NCI-H446 treated with DMSO at 0.1 percent for 48 hours (cell line): ENCODE measurements around the gene COMMD4.
"Not testable (repeated sequence)": the region's sequence is repeated elsewhere in the genome, so short reads cannot be mapped to it uniquely, and the experiment has no call there.

Source experiments
- DNase-seq: peaks from one replicate; lab custom pipeline; 2025; lab: John Stamatoyannopoulos, UW

Gene COMMD4

GRCh38 chr15:75380773-75381172, 44.9 kb downstream of the COMMD4 start:
- DNase-seq = no peak

- DNase-seq = not testable (repeated sequence)
Observed at GRCh38 chr15:75383986-75384385, 48.1 kb downstream of the COMMD4 start.
